Limb (tissue), 2 donors: ENCODE measurements around the gene SRPK3.

Source experiments
- DNase-seq, 2 donors: peaks; one replicate each; pipeline ENCODE4 v3.0.0-alpha.2; 2016; ENCODE audit errors: extremely low spot score in 2 of 2

Gene SRPK3

DNA sequence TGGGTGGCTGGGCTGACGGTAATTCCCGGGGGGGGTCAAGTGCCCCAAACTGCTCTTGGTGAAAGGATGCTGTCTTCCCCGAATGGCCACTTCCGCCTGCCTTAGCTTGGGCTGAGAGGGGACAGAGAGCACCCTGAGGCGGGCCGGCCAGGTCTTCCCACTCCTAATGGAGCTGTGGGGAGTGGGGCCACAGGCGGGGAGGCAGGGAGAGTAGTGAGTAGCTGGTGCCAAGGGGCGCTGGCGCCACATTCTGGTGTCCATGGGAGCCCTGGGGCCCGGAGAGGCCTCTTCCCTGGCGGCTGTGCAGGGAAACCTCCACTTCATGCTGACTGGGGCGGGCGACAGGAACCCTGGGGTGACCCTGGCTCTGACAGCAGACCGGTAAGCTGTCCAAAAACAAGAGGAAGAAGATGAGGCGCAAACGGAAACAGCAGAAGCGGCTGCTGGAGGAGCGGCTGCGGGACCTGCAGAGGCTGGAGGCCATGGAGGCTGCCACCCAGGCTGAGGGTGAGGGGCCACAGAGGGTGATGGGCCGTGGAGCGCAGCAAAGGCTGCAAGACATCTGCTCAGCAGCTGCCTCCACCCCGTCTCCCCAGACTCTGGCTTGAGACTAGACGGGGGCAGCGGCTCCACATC, 2.7 kb downstream of the SRPK3 start:
- no peak for DNase-seq

DNA sequence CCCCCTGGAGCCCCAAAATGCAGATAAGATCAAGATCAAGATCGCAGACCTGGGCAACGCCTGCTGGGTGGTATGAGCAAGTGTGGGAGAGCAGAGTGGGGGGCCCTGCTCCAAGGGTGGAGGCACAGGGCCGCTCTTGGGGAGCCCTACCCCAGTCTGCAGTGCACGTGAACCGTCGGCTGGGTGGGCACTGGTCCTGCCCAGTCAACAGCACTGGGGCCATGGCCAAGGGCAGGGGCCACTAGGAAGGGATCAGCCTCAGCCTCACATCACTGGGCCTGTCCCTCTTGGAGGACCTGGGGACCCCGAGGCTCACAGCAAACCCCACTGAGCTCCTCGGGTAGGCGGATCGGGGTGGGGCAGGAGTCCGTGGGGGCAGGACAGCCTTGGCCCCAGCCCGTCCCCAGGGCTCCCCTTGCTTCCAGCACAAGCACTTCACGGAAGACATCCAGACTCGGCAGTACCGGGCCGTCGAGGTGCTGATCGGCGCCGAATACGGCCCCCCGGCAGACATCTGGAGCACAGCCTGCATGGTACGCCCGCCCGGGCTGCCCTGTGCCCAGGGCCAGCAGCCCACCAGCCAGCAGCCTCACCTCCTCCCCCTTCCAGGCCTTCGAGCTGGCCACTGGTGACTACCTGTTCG, 3.6 kb downstream of the SRPK3 start:
- no peak for DNase-seq

DNA sequence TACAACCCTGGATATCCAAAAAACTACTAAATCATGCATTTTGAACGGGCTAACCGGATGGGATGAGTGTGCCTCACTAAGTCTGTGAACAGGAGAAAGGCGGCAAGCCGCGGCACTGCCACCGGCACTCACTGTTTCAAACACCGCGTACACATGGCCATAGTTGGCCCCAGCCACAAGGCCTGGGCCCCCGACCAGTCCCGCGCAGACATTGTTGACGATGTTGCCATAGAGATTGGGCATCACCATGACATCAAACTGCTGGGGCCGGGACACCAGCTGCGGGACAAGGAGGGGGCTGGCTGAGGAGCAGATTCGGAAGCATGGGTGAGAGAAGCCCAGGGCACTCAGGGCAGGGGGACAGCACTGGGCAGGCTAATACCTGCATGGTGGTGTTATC, 5.8 kb downstream of the SRPK3 start:
- no peak for DNase-seq

DNA sequence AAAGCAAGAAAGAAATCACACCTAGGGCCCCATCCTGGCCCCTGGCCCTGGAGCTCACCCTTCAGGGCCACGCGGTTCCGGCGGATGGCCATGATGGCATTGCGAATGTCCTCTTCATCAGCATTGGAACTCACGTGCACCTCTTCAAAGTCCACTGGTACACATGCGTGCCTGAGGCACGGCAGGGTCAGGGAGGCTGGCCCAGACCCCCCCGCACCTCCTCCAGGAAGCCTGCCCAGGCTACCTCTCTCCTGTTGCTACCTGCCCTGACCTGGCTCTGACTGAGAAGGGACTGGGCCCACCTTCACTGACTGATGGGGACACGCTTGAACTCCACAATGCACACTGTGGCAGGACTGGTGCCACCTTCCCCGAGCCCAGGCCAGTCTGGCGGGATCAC, 8.8 kb downstream of the SRPK3 start:
- DNase-seq, result no peak

DNA sequence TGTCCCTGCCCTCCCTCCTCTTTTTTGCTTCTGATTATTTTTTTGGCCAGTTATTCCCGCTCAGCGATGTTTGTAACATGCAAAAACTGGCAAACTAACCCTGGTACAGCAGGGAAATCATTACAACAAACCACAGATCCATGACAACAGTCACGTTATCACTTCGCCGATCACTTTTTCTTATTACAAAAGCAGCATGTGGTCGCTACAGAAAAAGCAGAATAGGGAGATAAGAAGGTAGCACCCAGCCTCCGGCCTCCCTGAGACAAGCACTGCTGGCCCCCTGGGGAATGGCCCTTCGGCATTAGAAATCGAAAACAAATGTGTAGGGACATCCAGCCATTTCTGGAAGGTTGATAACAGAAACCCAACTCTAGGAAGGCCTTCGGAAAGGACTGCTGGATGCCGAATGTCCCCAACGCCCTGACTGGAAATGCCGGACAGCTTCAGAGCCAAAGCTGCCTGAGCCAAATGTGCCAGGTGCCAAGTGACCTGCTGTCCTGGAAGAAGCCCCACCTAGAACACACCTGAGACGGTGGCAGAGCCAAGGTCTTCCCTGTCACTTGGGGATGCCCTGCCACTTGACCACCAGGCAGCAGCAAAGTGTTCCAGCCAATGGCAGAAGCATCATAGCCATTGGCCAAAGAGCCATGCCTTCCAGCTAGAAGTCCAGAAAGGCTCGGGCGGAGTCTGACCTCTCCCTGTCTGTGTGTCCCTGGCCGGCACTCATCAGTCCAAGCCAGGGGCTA, 10.4 kb downstream of the SRPK3 start:
- no peak for DNase-seq

DNA sequence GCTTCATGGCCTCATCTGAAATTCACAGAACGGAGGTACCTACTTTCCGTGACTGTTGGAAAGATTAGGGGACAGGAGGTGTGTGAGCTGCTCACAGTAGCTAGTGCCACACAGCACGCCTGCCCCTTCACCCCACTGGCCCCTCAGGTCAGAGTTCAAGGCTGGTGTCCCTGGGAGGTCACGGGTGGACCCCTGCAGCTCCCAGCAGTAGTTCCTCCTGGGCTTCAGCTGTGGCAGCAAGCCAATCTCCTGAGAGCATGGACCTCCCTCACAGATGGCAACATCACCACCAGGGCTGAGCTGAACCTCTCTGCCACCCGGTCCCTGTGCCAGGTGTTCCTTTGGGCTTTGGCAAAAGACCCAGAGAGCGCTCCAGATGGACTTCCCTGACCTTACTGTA, 11.5 kb downstream of the SRPK3 start:
- DNase-seq, result no peak

DNA sequence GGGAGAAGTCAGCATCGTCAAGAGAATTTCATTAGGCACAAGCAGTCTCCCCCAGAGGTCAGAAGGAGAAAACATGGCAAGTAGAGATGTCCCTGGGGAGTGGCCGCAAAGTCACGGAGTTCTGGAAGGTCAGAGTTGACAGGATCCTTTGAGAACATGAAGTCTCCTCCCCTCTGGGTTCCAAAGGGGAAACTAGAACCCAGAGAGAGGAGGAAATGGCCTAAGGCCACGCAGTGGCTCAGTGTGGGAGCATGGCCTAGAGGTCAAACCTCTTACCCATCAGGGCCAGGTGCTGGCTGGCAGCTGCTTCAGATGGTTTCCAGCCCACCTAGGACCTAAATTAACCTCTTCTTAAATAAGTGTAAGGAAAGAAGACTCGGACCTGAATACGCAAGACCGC, 12.4 kb downstream of the SRPK3 start:
- DNase-seq, result no peak

DNA sequence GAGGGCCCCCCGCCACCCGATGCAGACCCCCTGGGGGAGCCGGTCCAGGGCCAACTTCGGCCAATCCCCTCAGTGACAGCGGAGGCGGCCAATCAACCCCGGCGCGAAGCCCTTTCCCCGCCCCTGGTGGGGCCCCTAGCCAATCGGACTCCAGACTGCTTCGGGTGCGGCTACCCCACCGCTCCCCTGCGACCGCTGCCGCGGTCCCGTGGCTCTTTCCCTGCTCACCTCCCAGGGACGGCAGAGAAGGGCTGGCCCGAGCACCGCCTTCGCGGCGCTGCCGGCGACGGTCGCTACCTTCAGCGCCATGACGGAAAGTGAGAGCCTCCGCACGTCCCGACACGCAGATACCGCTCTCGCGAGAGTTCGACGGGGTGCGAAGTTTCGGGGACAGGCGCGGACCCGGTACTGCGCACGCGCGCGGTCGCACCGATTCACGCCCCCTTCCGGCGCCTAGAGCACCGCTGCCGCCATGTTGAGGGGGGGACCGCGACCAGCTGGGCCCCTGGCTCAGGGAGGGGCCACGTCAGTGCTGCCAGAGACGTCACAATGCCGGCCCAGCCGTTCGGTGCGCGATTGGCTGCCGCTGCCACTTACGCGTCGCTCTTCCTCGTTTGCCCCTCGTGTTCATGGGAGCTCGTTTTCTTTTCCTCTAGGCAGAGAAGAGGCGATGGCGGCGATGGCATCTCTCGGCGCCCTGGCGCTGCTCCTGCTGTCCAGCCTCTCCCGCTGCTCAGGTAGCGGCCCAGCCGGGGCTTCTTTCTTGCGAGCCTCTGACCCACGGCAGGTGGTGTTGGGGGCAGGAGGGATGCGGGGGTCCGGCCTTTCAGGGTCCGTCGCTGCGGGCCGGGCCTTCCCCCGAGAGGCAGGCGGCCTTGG, 13.4 kb downstream of the SRPK3 start, which contains the start of the genes IDH3G and SSR4:
TSS of gene IDH3G (minus strand) at position 358 of the 879 bp plus-strand sequence. CDS start at position 309, 49 bp downstream.
TSS of gene SSR4 (plus strand) at position 651 of the 879 bp plus-strand sequence. CDS start at position 671, 20 bp downstream.
- DNase-seq, result peak; percentile 94 to 96

DNA sequence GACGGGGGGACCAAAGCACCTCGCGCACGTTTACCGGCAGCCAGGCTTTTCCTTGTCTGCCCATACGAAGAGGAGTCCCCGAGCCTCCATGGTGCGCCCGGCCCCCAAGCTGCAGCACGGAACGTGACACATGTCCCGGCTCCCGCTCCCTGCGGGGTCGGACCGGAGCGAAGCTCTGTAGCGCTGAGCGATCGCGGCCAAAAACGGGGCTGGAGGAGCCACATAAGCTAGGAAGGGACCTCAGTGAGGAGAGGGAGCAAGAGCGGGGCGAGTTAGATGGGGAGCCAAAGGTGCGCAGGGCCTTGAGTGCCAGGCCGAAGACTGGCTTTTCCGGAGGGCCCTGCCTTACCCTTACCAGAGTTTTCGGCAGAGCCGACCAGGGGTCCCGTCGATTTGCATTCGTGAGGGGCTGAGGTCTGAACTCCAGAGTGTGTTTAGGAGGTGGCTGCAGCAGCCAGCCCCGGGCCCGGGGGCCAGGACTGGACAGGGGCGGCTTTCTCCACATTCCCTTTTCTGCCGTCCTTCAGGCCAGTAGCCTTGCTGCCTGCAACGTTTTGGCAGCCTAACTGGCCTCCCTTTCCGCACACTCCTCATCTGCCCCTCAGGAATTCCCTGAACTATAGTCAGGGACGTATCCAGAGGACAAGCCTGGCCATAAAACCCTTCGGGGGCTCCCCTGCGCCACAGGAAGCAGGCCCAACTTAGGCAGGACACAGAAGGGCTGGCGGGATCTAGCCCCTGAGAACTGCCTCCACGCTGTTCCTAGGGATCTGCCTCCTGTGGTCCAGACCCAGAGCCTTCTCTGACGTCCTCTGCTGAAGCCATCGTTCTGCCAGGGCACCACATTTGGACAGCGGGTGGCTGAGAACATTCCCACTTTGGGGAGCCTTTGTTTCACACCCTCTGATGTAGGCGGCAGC, 14.3 kb downstream of the SRPK3 start:
- no peak for DNase-seq

DNA sequence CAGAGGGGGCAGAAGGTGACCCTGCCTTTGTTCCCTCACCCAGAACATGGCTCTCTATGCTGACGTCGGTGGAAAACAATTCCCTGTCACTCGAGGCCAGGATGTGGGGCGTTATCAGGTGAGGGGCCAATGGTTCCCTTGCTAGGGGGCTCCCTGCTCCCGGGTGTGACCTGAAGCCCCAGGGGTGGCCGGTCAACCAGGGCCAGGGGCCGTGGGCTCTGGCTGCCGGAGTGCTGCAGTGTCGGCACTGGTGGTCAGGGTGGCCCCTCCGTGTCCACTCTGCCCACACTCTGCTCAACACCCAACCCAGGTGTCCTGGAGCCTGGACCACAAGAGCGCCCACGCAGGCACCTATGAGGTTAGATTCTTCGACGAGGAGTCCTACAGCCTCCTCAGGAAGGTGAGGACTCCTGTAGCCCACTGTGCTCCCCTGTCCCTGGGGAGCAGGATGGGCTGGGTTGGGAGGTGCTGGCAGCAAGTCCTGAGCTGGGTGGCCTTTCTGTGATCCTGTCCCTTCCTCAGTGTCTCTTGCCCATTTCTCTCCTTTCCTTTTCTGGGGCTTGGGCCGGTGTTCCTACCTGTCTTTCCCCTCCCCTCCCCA, 16.7 kb downstream of the SRPK3 start:
- no peak for DNase-seq

DNA sequence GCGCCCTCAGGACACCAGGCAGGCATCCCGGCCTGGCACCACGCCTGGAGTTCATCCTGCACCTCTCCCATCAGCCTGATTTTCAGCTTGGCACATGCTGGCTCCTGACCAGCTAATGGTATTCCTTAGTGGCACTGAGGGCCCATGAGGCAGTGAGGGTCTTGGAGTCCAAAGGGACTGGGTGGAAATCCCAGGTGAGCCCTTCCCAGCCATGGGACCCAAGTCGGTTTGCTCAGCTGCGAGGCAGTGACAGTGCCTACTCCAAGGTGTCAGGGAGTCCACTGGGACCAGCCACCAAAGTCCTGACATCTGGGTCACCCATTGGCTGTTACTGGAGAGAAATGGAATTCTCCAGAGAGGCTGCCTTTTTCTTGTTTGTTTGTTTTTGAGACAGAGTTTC, 18.5 kb downstream of the SRPK3 start:
- no peak for DNase-seq

DNA sequence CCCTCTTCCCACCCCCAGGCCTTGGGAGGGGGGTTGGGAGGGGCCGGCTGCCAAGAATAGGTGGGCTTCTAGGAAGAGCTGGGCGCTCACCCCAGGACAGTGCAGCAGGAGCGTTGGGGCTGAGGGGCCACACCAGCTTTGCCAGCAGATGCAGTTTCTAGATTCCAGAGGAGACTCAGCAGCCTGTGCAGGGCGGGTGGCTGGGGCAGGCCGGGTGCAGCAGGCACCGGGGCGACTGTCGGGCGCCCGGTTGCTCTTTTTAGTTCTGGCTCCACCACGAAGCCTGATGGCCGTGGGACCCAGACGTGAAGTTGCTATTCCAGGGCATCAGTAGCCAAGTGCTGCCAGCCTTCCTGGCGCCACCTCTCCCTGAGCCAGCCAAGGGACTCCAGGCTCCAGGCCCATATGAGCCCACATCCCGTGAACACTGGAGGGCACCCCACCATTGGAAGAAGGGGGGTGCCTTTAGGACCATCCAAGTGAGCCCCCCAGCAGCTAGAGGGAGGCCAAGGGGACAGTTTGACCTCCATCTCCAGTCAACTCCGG, 19.4 kb downstream of the SRPK3 start:
- DNase-seq, result no peak

DNA sequence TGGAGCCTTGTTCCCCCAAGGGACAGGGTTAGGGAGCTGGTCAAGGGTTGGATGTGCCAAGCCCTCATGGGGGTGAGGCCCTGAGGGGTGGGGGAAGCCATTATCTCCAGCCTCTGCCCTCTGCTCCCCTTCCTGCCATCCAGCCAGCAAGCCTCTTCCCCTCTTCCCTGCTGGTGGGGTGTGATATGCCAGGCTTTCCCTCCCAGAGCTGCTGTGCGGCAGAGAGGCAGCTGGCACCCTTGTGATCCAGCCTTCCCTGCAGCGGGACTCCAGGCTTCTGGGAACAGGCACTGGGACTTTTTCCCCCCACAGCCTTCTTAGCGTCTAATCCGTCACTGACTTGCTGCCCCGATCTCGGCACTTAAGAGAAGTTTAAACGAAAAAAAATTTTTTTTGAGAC, 19.9 kb downstream of the SRPK3 start:
- DNase-seq, result no peak

DNA sequence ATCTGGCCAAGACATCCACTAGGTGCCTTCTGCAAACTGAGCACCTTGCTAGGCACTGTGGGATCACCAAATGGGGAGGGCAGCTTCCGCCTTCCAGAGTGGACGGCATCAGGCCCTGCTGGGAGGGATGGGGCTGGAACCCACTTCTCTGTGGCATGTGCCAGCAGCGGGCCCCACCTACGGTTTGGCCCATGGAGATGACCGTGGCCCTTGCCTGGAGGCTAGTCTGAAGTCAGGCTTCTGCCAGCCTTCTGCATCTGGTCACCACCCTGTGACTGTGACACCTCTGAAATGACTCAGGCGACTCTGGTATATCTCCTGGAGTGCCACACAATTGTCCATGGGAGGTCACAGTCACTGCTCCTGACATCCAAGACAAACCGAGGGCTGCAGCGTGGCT, 20.8 kb downstream of the SRPK3 start:
- DNase-seq, result no peak

DNA sequence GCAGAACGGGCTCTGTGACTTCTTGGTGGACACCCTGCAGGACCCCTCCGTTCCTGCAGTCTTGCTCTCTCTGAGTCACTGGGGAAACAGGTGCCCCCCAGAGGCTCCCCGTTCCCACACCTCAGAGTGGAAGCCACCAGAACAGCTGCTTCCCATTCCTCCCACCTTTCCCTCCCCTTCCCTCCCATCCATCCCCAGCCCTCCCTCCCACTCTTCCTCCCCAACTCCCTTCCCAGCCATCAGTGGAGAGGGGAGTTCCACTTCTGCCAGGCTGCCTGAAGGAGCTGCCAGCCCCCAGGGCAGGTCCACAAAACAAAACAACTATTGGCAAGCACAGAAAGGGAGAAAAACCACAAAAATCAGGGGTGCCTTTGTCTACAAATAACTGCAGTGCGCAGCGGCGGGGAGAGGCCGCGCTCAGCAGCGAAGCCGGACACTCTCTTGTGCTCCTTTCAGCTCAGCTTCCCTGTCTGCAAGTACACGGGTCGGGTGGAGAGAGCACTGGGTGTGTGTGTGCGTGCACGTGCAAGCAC, 21.7 kb downstream of the SRPK3 start:
- DNase-seq, result no peak

DNA sequence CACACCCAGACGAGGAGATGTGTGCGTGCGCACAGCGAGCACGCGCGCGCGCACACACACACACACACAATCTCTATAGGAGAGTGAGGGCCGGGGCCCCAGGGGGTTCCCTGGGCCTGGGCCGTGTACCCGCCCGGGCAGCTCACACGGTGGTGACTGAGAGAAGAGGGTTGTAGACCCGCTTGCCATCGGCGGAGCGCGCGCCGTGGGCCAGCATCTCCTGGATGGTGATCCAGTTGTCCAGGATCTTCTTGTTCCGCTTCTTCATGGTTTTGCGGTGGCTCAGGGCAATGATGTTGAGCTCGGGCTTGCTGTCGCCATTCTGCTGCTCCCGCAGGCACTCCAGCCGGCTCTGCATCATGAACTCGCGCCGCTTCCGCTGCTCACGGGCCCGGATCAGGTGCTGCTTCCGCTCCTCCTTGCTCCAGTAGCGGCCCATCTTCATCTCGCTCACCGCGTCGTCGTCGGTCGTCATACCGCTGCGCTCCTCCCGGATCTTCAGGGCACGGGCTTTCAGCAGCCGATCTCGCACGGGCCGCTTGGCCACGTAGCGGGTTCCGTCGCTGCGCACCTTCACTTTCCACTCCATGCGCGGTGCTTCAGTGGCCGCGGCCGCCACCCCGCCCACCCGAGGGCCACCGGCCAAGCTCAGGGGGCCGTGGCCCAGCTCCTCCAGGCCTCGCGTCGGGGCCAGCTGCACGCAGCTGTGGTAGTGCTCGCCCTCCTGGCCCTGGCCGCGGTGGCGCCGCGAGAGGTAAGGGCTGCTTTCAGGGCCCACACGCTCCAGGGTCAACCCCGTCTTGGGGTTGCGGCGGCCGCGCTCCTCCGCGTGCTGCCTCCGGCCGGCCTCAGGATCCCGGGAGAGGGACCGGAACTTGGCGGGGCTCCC, 22.6 kb downstream of the SRPK3 start:
- no peak for DNase-seq

DNA sequence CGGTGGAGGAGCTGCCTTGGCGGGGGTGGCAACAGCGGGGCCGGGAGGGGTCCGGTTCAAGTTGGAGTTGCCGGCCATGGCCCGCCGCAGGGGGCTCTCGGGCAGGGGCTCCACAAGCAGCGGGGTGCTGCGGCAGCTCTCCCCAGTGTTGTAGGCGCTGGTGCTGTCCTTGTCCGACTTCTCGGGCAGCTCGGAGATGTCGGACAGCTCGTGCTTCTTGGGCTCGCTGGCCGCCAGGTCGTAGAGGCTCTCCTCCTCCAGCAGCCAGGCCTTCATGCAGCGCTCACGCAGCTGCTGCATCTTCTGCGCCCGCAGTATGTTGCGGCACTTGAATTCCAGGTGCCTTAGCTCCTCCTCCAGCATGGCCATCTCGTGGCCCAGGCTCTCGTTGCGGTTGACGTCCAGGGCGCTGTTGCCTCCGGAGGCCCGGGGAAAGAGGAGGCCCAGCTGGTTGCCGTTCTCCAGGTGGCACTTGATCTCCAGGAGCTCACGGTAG, 23.3 kb downstream of the SRPK3 start:
- DNase-seq, result no peak

DNA sequence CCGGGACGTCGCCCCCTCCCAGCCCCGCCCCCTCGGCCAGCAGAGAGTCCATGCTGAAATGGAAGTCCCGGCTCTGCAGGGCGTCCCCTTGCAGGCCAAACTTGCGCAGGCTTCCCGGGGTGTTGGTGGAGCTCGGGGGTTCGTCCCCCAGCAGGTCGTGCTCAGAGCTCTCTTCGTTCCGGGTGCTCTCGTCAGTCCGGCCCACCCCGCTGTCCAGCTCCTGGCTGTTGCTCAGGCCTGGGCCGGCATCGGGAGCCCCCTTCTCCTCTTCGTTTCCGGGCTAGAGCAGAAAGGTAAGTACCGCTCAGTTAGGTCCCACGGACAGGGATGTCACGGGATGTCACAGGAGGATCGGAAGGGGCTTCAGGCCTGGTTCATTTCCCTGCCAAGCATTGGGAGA, 23.8 kb downstream of the SRPK3 start:
- DNase-seq, result no peak
